Mammary epithelial cell (primary cell): Measurements from ENCODE around the gene ZNF786.

Experiments
- CTCF ChIP-seq, 2 donors: IDR thresholded peaks in 1 of 2; conservative IDR thresholded peaks in 1 of 2; 2 replicates each; pipeline ENCODE4 v1.5.1; 2011 to 2012; ENCODE audit warnings: inconsistent platforms in 2 of 2, low read length in 2 of 2, mild to moderate bottlenecking in 2 of 2, control low read depth in 1 of 2, low read depth in 1 of 2; ENCODE audit not compliant: insufficient read depth in 1 of 2; ENCODE audit errors: extremely low read depth in 1 of 2
- EZH2 ChIP-seq: IDR thresholded peaks from 2 replicates; pipeline ENCODE4 v1.6.1; 2012; ENCODE audit warnings: low read length, inconsistent platforms, borderline replicate concordance

DNA sequence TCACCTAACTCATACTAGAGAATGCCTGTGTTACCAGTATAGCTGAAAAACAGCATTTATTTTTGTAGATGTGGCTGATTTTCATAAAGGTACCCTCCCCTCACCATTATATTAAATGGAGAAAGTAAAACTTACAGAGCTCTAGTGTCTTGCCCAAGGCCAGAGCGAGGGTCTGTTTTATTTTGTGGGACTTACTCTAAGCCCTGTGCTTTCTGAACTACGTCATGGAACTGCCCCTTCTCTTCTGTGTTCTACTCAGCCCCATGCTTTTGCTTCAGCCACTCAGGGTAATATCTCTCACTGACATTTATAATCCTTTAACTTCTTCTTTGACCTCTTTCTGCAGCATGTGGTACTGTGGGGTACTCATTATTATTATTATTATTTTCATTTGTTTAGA lies 10.3 kb upstream of the ZNF786 start:
- TF ChIP-seq CTCF (conservative IDR thresholded peaks at IDR 0.05 in 1 of 2, IDR thresholded peaks at IDR 0.05 in 1 of 2; ENCODE audit: extremely low read depth in 1 of 2, insufficient read depth in 1 of 2, low read depth in 1 of 2, low read length in 2 of 2), result no peak
- TF ChIP-seq EZH2, result no peak
